Endothelial cell of umbilical vein (primary cell): ENCODE results near the gene TMEM269. TPM values are rescaled to one million over a fixed set of nuclear protein-coding genes. Genes with fewer than 3 reads are reported as not detected.

Experiments used
- BruUV-seq: library from RNA; stranded (reverse); fragments of 400-500 nt; replicated peaks from 2 replicates; lab custom pipeline; 2021; lab: Mats Ljungman, UMichigan
- CTCF ChIA-PET: fragments of 300-600, 350-600 bp; sonication (Branson Sonifier 250); formaldehyde crosslinking; loops from one replicate; lab custom pipeline; 2021; ENCODE audit warnings: antibody characterized with exemption, inconsistent platforms; lab: Charles Lee
- POLR2A ChIA-PET: fragments of 300-600, 350-600 bp; sonication (Branson Sonifier 250); formaldehyde crosslinking; loops from one replicate; lab custom pipeline; 2021; ENCODE audit warnings: antibody characterized with exemption, inconsistent platforms; lab: Charles Lee
- DNase-seq: peaks from one replicate; pipeline ENCODE4 v3.0.0-alpha.2; 2011; ENCODE audit warnings: low read depth, low spot score
- FAIRE-seq: peaks from 2 replicates; lab custom pipeline; 2011; peaks lifted over from hg19 to GRCh38; lab: Jason Lieb, UNC
- H2AFZ ChIP-seq: 2 replicates; pipeline ENCODE4 v1.6.0; 2012; ENCODE audit warnings: low read depth, low read length, control low read depth, inconsistent platforms
- H3K27ac ChIP-seq: 2 replicates; pipeline ENCODE4 v1.5.1; 2011; ENCODE audit warnings: low read depth, mild to moderate bottlenecking, control low read depth, low read length, moderate library complexity; ENCODE audit not compliant: insufficient read depth
- H3K27me3 ChIP-seq, 2 experiments: 2 replicates each; pipeline versions ENCODE4 v1.6.0 to v1.6.1; 2011; ENCODE audit warnings: low read length in 2 of 2, mixed read lengths in 1 of 2; ENCODE audit not compliant: control insufficient read depth in 2 of 2, insufficient read depth in 2 of 2
- H3K36me3 ChIP-seq, 2 experiments: 2 replicates in 1 of 2; 3 replicates in 1 of 2; pipeline ENCODE4 v1.5.1; 2011; ENCODE audit warnings: low read length in 2 of 2, mild to moderate bottlenecking in 1 of 2, moderate library complexity in 1 of 2; ENCODE audit not compliant: control insufficient read depth in 2 of 2, insufficient read depth in 2 of 2; ENCODE audit errors: extremely low read depth in 1 of 2
- H3K4me1 ChIP-seq: 3 replicates; pipeline ENCODE4 v1.5.1; 2011; ENCODE audit warnings: mild to moderate bottlenecking, low read length; ENCODE audit not compliant: control insufficient read depth, insufficient read depth; ENCODE audit errors: extremely low read depth
- H3K4me2 ChIP-seq: 2 replicates; pipeline ENCODE4 v1.6.1; 2011; ENCODE audit warnings: low read length, control low read depth, mixed read lengths; ENCODE audit not compliant: insufficient read depth
- H3K4me3 ChIP-seq, 3 experiments: fragments of 200-600 bp in 1 of 3; sonication (generic), shearing (Covaris generic) in 1 of 3; replicated peaks in 1 of 3; 2 replicates each; pipeline ENCODE4 v1.5.1; 2011 to 2016; ENCODE audit warnings: control low read depth in 3 of 3, low read length in 3 of 3, mild to moderate bottlenecking in 2 of 3, inconsistent platforms in 1 of 3, low read depth in 1 of 3, moderate library complexity in 1 of 3; ENCODE audit not compliant: insufficient read depth in 1 of 3
- H3K79me2 ChIP-seq: 2 replicates; pipeline ENCODE4 v1.6.0; 2012; ENCODE audit warnings: low read length, inconsistent platforms; ENCODE audit not compliant: control insufficient read depth, insufficient read depth
- H3K9ac ChIP-seq: replicated peaks from 2 replicates; pipeline ENCODE3; 2011; ENCODE audit warnings: low read length, control low read depth; ENCODE audit not compliant: insufficient read depth; ENCODE audit errors: extremely low read depth
- H3K9me1 ChIP-seq: replicated peaks from 3 replicates; pipeline ENCODE4 v1.6.0; 2011; ENCODE audit warnings: mild to moderate bottlenecking, low read length; ENCODE audit not compliant: control insufficient read depth, insufficient read depth; ENCODE audit errors: extremely low read depth
- H3K9me3 ChIP-seq: replicated peaks from 2 replicates; pipeline ENCODE4 v1.5.1; 2012; ENCODE audit warnings: low read length, inconsistent platforms; ENCODE audit not compliant: control insufficient read depth, insufficient read depth
- H4K20me1 ChIP-seq: replicated peaks from 2 replicates; pipeline ENCODE3; 2011; ENCODE audit warnings: mild to moderate bottlenecking, low read length; ENCODE audit not compliant: control insufficient read depth, insufficient read depth; ENCODE audit errors: extremely low read depth
- CTCF ChIP-seq, 2 donors: IDR thresholded peaks; 1 replicate in 1 of 2; 2 replicates in 1 of 2; pipeline ENCODE4 v1.5.1; 2011; ENCODE audit warnings: low read length in 2 of 2, mild to moderate bottlenecking in 2 of 2, moderate library complexity in 2 of 2, control low read depth in 1 of 2, inconsistent platforms in 1 of 2, low read depth in 1 of 2; ENCODE audit not compliant: insufficient read depth in 1 of 2; ENCODE audit errors: extremely low read depth in 1 of 2
- EZH2 ChIP-seq: IDR thresholded peaks from 2 replicates; pipeline ENCODE4 v1.6.1; 2012; ENCODE audit warnings: borderline replicate concordance, low read depth, mild to moderate bottlenecking, moderate library complexity, low read length, inconsistent platforms; ENCODE audit not compliant: severe bottlenecking
- FOS ChIP-seq: IDR thresholded peaks from 2 replicates; pipeline ENCODE4 v1.6.1; 2011; ENCODE audit warnings: mild to moderate bottlenecking, low read length, moderate library complexity, borderline replicate concordance; ENCODE audit not compliant: insufficient read depth
- GATA2 ChIP-seq: IDR thresholded peaks from 2 replicates; pipeline ENCODE4 v1.7.0; 2011; ENCODE audit warnings: low read depth, mild to moderate bottlenecking, moderate library complexity, mixed read lengths, low read length; ENCODE audit not compliant: insufficient read length, insufficient read depth
- JUN ChIP-seq: IDR thresholded peaks from 2 replicates; pipeline ENCODE4 v1.6.1; 2011; ENCODE audit warnings: borderline replicate concordance, low read depth; ENCODE audit not compliant: insufficient read length, insufficient read depth
- MAX ChIP-seq: IDR thresholded peaks from 2 replicates; pipeline ENCODE4 v1.6.1; 2011; ENCODE audit not compliant: insufficient read depth, insufficient read length
- MYC ChIP-seq: IDR thresholded peaks from one replicate; pipeline ENCODE4 v1.6.1; 2011; ENCODE audit warnings: mild to moderate bottlenecking, low read depth, low read length
- POLR2A ChIP-seq: IDR thresholded peaks from 2 replicates; pipeline ENCODE4 v1.6.1; 2012; ENCODE audit warnings: low read depth, mild to moderate bottlenecking, control low read depth, low read length
- POLR2AphosphoS5 ChIP-seq: IDR thresholded peaks from 2 replicates; pipeline ENCODE4 v1.6.1; 2012; ENCODE audit warnings: low read depth, mild to moderate bottlenecking, control low read depth, low read length, moderate library complexity; ENCODE audit not compliant: insufficient read depth
- dilution Hi-C: fragments of 300-500 bp; cut with MboI; formaldehyde crosslinking; loops from one replicate; pipeline ENCODE4 v1.15.0; 2019; ENCODE audit warnings: low sequenced_read_pairs; ENCODE audit not compliant: extremely low pct_ligation_motif_present
- intact Hi-C: fragments of 100-400 bp; cut with micrococcal nuclease; formaldehyde crosslinking; loops from one replicate; pipeline ENCODE4 v1.10.0; 2022
- polyA plus RNA-seq, 4 experiments: library from polyadenylated mRNA; depleted of rRNA in 3 of 4; stranded (reverse) in 3 of 4; unstranded in 1 of 4; fragments of >200 nt; gene quantifications; 2 replicates each; pipeline versions ENCODE4 v1.2.1 to v1.2.3, GENCODE V29; 2011 to 2012; ENCODE audit warnings: missing spikeins in 1 of 4
- total RNA-seq: library from RNA; stranded (reverse); gene quantifications from 2 replicates; pipeline ENCODE4 v1.2.3, GENCODE V29; 2021

Gene TMEM269
- total and polyA plus RNA-seq, 2 donors (not counting 3 experiments of a cell fraction or from before 2014, with no cell fraction given): 0.03 TPM; not detected in 1

GRCh38 chr1:42797979-42798378 is 13.2 kb downstream of the TMEM269 start:
- dilution Hi-C loops (no loop called here), intact Hi-C loops (no loop called here)
- Histone ChIP-seq H3K79me2 (no peaks in the 10 kb centered on the region), H3K9me3 (no peaks in the 10 kb centered on the region), H4K20me1 (no peaks in the 10 kb centered on the region), H3K4me2 (no peak overlapping the region), H3K36me3 (no peaks in the 10 kb centered on the region), H3K4me3 (no peak overlapping the region), H3K9me1 (no peaks in the 10 kb centered on the region), H3K4me1 (no peaks in the 10 kb centered on the region), H3K9ac (no peak overlapping the region), H3K27me3 (peaks cover 2 to 8% of the 10 kb centered on the region in 2 experiments), H3K27ac (no peak overlapping the region), H2AFZ (no peak overlapping the region)
- ChIA-PET CTCF (no interaction called here), POLR2A (no interaction called here)
- DNase-seq: no peak
- no TSS peak for BruUV-seq
- no peak for FAIRE-seq
- TF ChIP-seq GATA2 (no peak), POLR2A (no peak), EZH2 (no peak), POLR2AphosphoS5 (no peak), MAX (no peak), CTCF (IDR thresholded peaks at IDR 0.05; ENCODE audit: extremely low read depth in 1 of 2, insufficient read depth in 1 of 2, low read depth in 1 of 2, low read length in 2 of 2) (no peak), JUN (no peak), MYC (no peak), FOS (no peak)
